Caco-2 (cell line): Measurements from ENCODE around the gene BMP10. TPM values are rescaled to one million over a fixed set of nuclear protein-coding genes. Genes with fewer than 3 reads are reported as not detected.

Experiments used
- BruUV-seq: library from RNA; stranded (reverse); fragments of 400-500 nt; replicated peaks from 2 replicates; lab custom pipeline; 2021; lab: Mats Ljungman, UMichigan
- CTCF ChIA-PET: fragments of 300-600 bp; sonication (Branson Sonifier 250); formaldehyde crosslinking; loops from one replicate; lab custom pipeline; 2022; ENCODE audit warnings: antibody characterized with exemption; lab: Charles Lee
- POLR2A ChIA-PET: fragments of 300-600 bp; sonication (Branson Sonifier 250); formaldehyde crosslinking; loops from one replicate; lab custom pipeline; 2022; ENCODE audit warnings: antibody characterized with exemption; lab: Charles Lee
- DNase-seq, 2 experiments: peaks; one replicate each; pipeline versions ENCODE4 v3.0.0 to v3.0.0-alpha.2; 2020 to 2022
- H3K27me3 ChIP-seq: replicated peaks from 2 replicates; pipeline ENCODE4 v1.6.0; 2011; ENCODE audit warnings: low read length; ENCODE audit not compliant: control insufficient read depth, insufficient read depth
- H3K36me3 ChIP-seq: 2 replicates; pipeline ENCODE4 v1.5.1; 2011; ENCODE audit warnings: low read length; ENCODE audit not compliant: control insufficient read depth, insufficient read depth
- H3K4me1 ChIP-seq: fragments of 250-450 bp; sonication (Bioruptor Pico); 2 replicates; pipeline ENCODE4 v1.5.1; 2020; ENCODE audit warnings: mild to moderate bottlenecking
- H3K4me3 ChIP-seq: 2 replicates; pipeline ENCODE4 v1.5.1; 2011; ENCODE audit warnings: low read depth, mild to moderate bottlenecking, control low read depth, low read length
- H3K9me3 ChIP-seq: fragments of 250-450 bp; sonication (Bioruptor Pico); 2 replicates; pipeline ENCODE4 v1.5.1; 2020; ENCODE audit warnings: mild to moderate bottlenecking, moderate library complexity
- H3K27ac Mint-ChIP-seq: one replicate; pipeline ENCODE4 v1.8.0; 2022; ENCODE audit warnings: mixed read lengths; ENCODE audit not compliant: unreplicated experiment
- H3K27me3 Mint-ChIP-seq: one replicate; pipeline ENCODE4 v1.8.0; 2022; ENCODE audit warnings: mixed read lengths; ENCODE audit not compliant: insufficient read depth, unreplicated experiment
- H3K36me3 Mint-ChIP-seq: one replicate; pipeline ENCODE4 v1.8.0; 2022; ENCODE audit warnings: mild to moderate bottlenecking, mixed read lengths; ENCODE audit not compliant: insufficient read depth, unreplicated experiment
- H3K4me1 Mint-ChIP-seq: one replicate; pipeline ENCODE4 v1.8.0; 2022; ENCODE audit warnings: low read depth, mixed read lengths; ENCODE audit not compliant: unreplicated experiment
- H3K4me3 Mint-ChIP-seq: one replicate; pipeline ENCODE4 v1.8.0; 2022; ENCODE audit warnings: mild to moderate bottlenecking, moderate library complexity, mixed read lengths; ENCODE audit not compliant: unreplicated experiment
- H3K9me3 Mint-ChIP-seq: one replicate; pipeline ENCODE4 v1.8.0; 2022; ENCODE audit warnings: mixed read lengths; ENCODE audit not compliant: unreplicated experiment
- CTCF ChIP-seq, 2 experiments: fragments of 200-600 bp in 1 of 2; IDR thresholded peaks; 1 replicate in 1 of 2; 2 replicates in 1 of 2; pipeline versions ENCODE4 v1.5.1 to v1.8.0; 2011 to 2022; ENCODE audit warnings: antibody characterized with exemption in 1 of 2, control low read depth in 1 of 2, inconsistent platforms in 1 of 2, low read depth in 1 of 2, low read length in 1 of 2, mild to moderate bottlenecking in 1 of 2, moderate library complexity in 1 of 2; ENCODE audit not compliant: insufficient read depth in 1 of 2, severe bottlenecking in 1 of 2, unreplicated experiment in 1 of 2
- intact Hi-C: fragments of 100-400 bp; cut with micrococcal nuclease; formaldehyde crosslinking; loops from one replicate; pipeline ENCODE4 v1.10.0; 2022; ENCODE audit not compliant: unreplicated experiment
- total RNA-seq: library from RNA; stranded (reverse); gene quantifications from 2 replicates; pipeline ENCODE4 v1.2.3, GENCODE V29; 2022

BMP10 gene
- total RNA-seq, 1 experiment from 2014 or later = not detected

GRCh38 chr2:68889500-68889899, 18.3 kb upstream of the BMP10 start:
- DNase-seq = peak; percentile 48 to 79
- Histone ChIP-seq H3K36me3 (no peaks in the 10 kb centered on the region), H3K27me3 (no peaks in the 10 kb centered on the region), H3K4me3 (no peak overlapping the region), H3K9me3 (no peaks in the 10 kb centered on the region), H3K4me1 (peaks cover 7% of the 10 kb centered on the region)
- Mint-ChIP-seq H3K4me1 (peaks cover 24% of the 10 kb centered on the region), H3K27ac (peak overlapping the region; percentile 65), H3K36me3 (no peaks in the 10 kb centered on the region), H3K4me3 (no peak overlapping the region), H3K27me3 (no peaks in the 10 kb centered on the region), H3K9me3 (peaks cover 9% of the 10 kb centered on the region)
- POLR2A ChIA-PET = no interaction called here
- CTCF ChIA-PET = no interaction called here
- no peak for TF ChIP-seq CTCF (IDR thresholded peaks at IDR 0.05; ENCODE audit: insufficient read depth in 1 of 2, low read depth in 1 of 2, low read length in 1 of 2, severe bottlenecking in 1 of 2, unreplicated experiment in 1 of 2)
- BruUV-seq = no TSS peak
- intact Hi-C loops = loop anchor here (1.0 kb wide), 1 partner anchor 10 kb away; no protein-coding TSS in a partner anchor

GRCh38 chr2:68889021-68889420, 17.8 kb upstream of the BMP10 start:
- H3K9me3 ChIP-seq = no peaks in the 10 kb centered on the region
- no TSS peak for BruUV-seq
- H3K27me3 ChIP-seq = no peaks in the 10 kb centered on the region
- Mint-ChIP-seq H3K36me3 (no peaks in the 10 kb centered on the region), H3K4me3 (no peak overlapping the region), H3K27me3 (no peaks in the 10 kb centered on the region), H3K9me3 (peaks cover 9% of the 10 kb centered on the region), H3K27ac (peak overlapping the region; percentile 65), H3K4me1 (peaks cover 24% of the 10 kb centered on the region)
- ChIA-PET CTCF (no interaction called here), POLR2A (no interaction called here)
- no peak for DNase-seq
- peaks cover 7% of the 10 kb centered on the region for H3K4me1 ChIP-seq
- H3K4me3 ChIP-seq = no peak overlapping the region
- intact Hi-C loops = loop anchor here (1.0 kb wide), 1 partner anchor 10 kb away; no protein-coding TSS in a partner anchor
- no peak for TF ChIP-seq CTCF (IDR thresholded peaks at IDR 0.05; ENCODE audit: insufficient read depth in 1 of 2, low read depth in 1 of 2, low read length in 1 of 2, severe bottlenecking in 1 of 2, unreplicated experiment in 1 of 2)
- no peaks in the 10 kb centered on the region for H3K36me3 ChIP-seq

- no peak for DNase-seq
- POLR2A ChIA-PET = no interaction called here
These were observed 17.0 kb upstream of the BMP10 start for GRCh38 chr2:68888038-68888704.

More at GRCh38 chr2:68888038-68888704, 17.0 kb upstream of the BMP10 start:
- Mint-ChIP-seq H3K9me3 (peaks cover 9% of the 10 kb centered on the region), H3K27me3 (no peaks in the 10 kb centered on the region), H3K4me1 (peaks cover 24% of the 10 kb centered on the region), H3K27ac (no peak overlapping the region), H3K36me3 (no peaks in the 10 kb centered on the region), H3K4me3 (no peak overlapping the region)
- no peak overlapping the region for H3K4me3 ChIP-seq
- intact Hi-C loops = no loop called here
- CTCF ChIA-PET = no interaction called here
- no peaks in the 10 kb centered on the region for H3K9me3 ChIP-seq
- no peaks in the 10 kb centered on the region for H3K27me3 ChIP-seq
- H3K4me1 ChIP-seq = peaks cover 7% of the 10 kb centered on the region
- BruUV-seq = no TSS peak
- TF ChIP-seq CTCF (IDR thresholded peaks at IDR 0.05; ENCODE audit: insufficient read depth in 1 of 2, low read depth in 1 of 2, low read length in 1 of 2, severe bottlenecking in 1 of 2, unreplicated experiment in 1 of 2) = no peak
- no peaks in the 10 kb centered on the region for H3K36me3 ChIP-seq
